ENCODE results near the gene ABHD11.

GRCh38 chr7:73718905-73719805, 19.4 kb downstream of the ABHD11 start, which contains the start of gene STX1A:
- TF ChIP-seq CTCF (IDR thresholded peaks at IDR 0.05; ENCODE audit: low read depth, low read length) (no peak), EZH2phosphoT487 (IDR thresholded peaks at IDR 0.05; ENCODE audit: low read depth) (no peak)
